Measurements from ENCODE around the gene DEAF1. TPM values are rescaled to one million over a fixed set of nuclear protein-coding genes. Genes with fewer than 3 reads are reported as not detected.

Gene DEAF1
- total RNA-seq, 1 experiment from 2014 or later = 62.2 TPM

GRCh38 chr11:598005-598680 lies 96.9 kb downstream of the DEAF1 start:
- H3K36me3 Mint-ChIP-seq = peaks cover 54% of the 10 kb centered on the region
- ATAC-seq = no peak

GRCh38 chr11:597166-597725 lies 97.8 kb downstream of the DEAF1 start:
- POLR2A ChIA-PET = interaction anchor here (0.6 kb wide), 1 partner anchor 201 kb away, joined by 3 read pairs; no protein-coding TSS in a partner anchor
- peak overlapping the region; percentile 77; the same call in 1 of the 2 replicates for H3K27ac Mint-ChIP-seq
- H3K4me1 Mint-ChIP-seq = no peaks in the 10 kb centered on the region
- peaks cover 59% of the 10 kb centered on the region for H3K36me3 Mint-ChIP-seq
- no peak overlapping the region for H3K4me3 Mint-ChIP-seq
- ATAC-seq (peak; percentile 90), DNase-seq (ENCODE audit: low spot score) (peak; percentile 71)
- TF ChIP-seq TP53 (CRISPR knock-in tag; IDR thresholded peaks at IDR 0.05) (no peak), OVOL2 (CRISPR knock-in tag; IDR thresholded peaks at IDR 0.05; ENCODE audit: borderline replicate concordance) (no peak), ATF1 (CRISPR knock-in tag; IDR thresholded peaks at IDR 0.05) (no peak), ZNF138 (CRISPR knock-in tag; conservative IDR thresholded peaks at IDR 0.05) (no peak), NR1H2 (CRISPR knock-in tag; IDR thresholded peaks at IDR 0.05) (no peak), PRDM15 (CRISPR knock-in tag; IDR thresholded peaks at IDR 0.05) (no peak), TEAD4 (CRISPR knock-in tag; IDR thresholded peaks at IDR 0.05) (no peak), ETV6 (CRISPR knock-in tag; IDR thresholded peaks at IDR 0.05) (no peak), ZNF317 (CRISPR knock-in tag; IDR thresholded peaks at IDR 0.05; ENCODE audit: borderline replicate concordance, low read depth) (no peak), FOXP1 (CRISPR knock-in tag; IDR thresholded peaks at IDR 0.05; ENCODE audit: borderline replicate concordance) (no peak), ZNF396 (CRISPR knock-in tag; IDR thresholded peaks at IDR 0.05; ENCODE audit: borderline replicate concordance) (no peak), SMAD3 (CRISPR knock-in tag; IDR thresholded peaks at IDR 0.05; ENCODE audit: borderline replicate concordance) (no peak), SMAD4 (CRISPR knock-in tag; IDR thresholded peaks at IDR 0.05) (no peak), JUN (CRISPR knock-in tag; IDR thresholded peaks at IDR 0.05) (no peak), FOXP4 (CRISPR knock-in tag; IDR thresholded peaks at IDR 0.05) (no peak)
- TF ChIP-seq, protein P1, sequence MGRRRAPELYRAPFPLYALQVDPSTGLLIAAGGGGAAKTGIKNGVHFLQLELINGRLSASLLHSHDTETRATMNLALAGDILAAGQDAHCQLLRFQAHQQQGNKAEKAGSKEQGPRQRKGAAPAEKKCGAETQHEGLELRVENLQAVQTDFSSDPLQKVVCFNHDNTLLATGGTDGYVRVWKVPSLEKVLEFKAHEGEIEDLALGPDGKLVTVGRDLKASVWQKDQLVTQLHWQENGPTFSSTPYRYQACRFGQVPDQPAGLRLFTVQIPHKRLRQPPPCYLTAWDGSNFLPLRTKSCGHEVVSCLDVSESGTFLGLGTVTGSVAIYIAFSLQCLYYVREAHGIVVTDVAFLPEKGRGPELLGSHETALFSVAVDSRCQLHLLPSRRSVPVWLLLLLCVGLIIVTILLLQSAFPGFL (CRISPR knock-in tag; IDR thresholded peaks at IDR 0.05; ENCODE audit: borderline replicate concordance) = no peak
- TF ChIP-seq, protein P2, sequence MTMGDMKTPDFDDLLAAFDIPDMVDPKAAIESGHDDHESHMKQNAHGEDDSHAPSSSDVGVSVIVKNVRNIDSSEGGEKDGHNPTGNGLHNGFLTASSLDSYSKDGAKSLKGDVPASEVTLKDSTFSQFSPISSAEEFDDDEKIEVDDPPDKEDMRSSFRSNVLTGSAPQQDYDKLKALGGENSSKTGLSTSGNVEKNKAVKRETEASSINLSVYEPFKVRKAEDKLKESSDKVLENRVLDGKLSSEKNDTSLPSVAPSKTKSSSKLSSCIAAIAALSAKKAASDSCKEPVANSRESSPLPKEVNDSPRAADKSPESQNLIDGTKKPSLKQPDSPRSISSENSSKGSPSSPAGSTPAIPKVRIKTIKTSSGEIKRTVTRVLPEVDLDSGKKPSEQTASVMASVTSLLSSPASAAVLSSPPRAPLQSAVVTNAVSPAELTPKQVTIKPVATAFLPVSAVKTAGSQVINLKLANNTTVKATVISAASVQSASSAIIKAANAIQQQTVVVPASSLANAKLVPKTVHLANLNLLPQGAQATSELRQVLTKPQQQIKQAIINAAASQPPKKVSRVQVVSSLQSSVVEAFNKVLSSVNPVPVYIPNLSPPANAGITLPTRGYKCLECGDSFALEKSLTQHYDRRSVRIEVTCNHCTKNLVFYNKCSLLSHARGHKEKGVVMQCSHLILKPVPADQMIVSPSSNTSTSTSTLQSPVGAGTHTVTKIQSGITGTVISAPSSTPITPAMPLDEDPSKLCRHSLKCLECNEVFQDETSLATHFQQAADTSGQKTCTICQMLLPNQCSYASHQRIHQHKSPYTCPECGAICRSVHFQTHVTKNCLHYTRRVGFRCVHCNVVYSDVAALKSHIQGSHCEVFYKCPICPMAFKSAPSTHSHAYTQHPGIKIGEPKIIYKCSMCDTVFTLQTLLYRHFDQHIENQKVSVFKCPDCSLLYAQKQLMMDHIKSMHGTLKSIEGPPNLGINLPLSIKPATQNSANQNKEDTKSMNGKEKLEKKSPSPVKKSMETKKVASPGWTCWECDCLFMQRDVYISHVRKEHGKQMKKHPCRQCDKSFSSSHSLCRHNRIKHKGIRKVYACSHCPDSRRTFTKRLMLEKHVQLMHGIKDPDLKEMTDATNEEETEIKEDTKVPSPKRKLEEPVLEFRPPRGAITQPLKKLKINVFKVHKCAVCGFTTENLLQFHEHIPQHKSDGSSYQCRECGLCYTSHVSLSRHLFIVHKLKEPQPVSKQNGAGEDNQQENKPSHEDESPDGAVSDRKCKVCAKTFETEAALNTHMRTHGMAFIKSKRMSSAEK (CRISPR knock-in tag; IDR thresholded peaks at IDR 0.05; ENCODE audit: borderline replicate concordance) = no peak
- no peaks in the 10 kb centered on the region for H3K9me3 Mint-ChIP-seq
- no peaks in the 10 kb centered on the region for H3K27me3 Mint-ChIP-seq (ENCODE audit: low read depth)
- CTCF ChIA-PET = no interaction called here

More at GRCh38 chr11:598005-598680, 96.9 kb downstream of the DEAF1 start:
- H3K9me3 Mint-ChIP-seq = no peaks in the 10 kb centered on the region
- no peaks in the 10 kb centered on the region for H3K27me3 Mint-ChIP-seq (ENCODE audit: low read depth)
- H3K4me1 Mint-ChIP-seq = no peaks in the 10 kb centered on the region
- H3K27ac Mint-ChIP-seq = no peak overlapping the region
- no peak for DNase-seq (ENCODE audit: low spot score)
- ChIA-PET CTCF (no interaction called here), POLR2A (interaction anchor here (0.6 kb wide), 1 partner anchor 200 kb away, joined by 3 read pairs; no protein-coding TSS in a partner anchor)
- TF ChIP-seq SMAD4 (CRISPR knock-in tag; IDR thresholded peaks at IDR 0.05) = no peak
- TF ChIP-seq, protein P3, sequence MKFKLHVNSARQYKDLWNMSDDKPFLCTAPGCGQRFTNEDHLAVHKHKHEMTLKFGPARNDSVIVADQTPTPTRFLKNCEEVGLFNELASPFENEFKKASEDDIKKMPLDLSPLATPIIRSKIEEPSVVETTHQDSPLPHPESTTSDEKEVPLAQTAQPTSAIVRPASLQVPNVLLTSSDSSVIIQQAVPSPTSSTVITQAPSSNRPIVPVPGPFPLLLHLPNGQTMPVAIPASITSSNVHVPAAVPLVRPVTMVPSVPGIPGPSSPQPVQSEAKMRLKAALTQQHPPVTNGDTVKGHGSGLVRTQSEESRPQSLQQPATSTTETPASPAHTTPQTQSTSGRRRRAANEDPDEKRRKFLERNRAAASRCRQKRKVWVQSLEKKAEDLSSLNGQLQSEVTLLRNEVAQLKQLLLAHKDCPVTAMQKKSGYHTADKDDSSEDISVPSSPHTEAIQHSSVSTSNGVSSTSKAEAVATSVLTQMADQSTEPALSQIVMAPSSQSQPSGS (CRISPR knock-in tag; IDR thresholded peaks at IDR 0.05; ENCODE audit: borderline replicate concordance, low read depth) = no peak
- no peak for TF ChIP-seq ZNF317 (CRISPR knock-in tag; IDR thresholded peaks at IDR 0.05; ENCODE audit: borderline replicate concordance, low read depth)
- H3K4me3 Mint-ChIP-seq = no peak overlapping the region

All from WTC11 (cell line).